Measurements from ENCODE around the gene COQ8B.
"Not testable (repeated sequence)": the region's sequence is repeated elsewhere in the genome, so short reads cannot be mapped to it uniquely, and the experiment has no call there.

The COQ8B gene

DNA sequence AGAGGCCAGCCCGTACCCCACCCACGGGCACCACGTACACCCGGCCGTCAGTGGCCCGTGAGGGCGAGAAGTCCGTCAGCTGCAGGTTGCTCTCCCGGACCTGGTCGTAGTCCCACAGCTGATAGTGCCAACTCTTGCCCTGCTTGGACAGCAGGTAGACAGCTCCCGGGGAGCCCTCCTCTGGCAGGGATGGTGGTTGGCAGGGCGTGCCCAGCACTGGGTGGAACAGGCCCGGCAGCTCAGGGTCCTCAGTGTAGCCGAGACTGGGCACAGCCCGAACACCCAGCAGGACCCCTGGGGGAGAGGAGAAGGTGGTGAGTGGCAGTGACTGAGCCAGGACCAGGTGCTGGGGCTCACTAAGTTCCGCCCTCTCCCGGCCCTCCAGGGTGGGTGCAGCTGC lies 25.8 kb upstream of the COQ8B start:
- DNase-seq (ENCODE audit: low read depth in 2 of 2): no peak

DNA sequence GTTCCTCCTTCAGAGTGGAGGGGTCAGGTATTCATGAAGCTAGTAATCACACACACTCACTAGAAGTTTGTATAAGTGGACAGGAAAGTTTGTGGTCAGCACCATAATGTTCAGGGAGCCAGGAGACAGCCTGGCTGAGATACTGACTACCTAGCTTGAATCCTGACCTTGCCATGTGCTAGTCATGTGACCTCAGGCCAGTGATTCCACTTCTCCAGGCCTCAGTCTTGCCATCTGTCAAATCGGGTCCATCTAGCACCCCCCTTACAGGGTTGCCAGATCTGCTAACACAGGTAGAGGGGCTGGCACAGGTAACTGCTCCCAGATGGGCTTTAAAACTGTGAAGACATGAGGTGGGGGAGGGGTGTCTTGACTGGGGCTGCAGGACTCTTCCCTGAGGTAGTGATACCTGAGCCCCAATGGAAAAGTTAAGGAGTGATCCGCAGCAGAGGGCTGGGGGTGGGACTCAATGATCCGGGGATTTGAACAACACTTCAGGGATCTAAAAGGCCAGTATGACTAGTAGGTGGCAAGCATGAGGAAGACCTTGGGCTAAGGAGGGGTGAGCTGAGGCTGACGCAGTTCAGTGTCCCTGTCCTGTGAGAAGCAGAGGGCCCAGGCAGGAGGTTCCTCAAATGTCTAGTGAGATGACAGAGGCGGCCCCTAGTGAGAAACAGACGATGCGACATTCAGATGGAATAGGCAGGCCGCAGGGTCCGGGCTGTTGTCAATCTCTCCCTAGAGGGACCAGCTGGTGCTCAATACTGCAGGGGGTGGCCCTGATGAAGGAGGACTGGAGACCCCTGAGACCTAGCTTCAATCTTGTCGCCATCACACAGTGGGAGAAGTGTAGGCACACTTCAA lies 25.1 kb upstream of the COQ8B start:
- no peak for DNase-seq (ENCODE audit: low read depth in 2 of 2)

DNA sequence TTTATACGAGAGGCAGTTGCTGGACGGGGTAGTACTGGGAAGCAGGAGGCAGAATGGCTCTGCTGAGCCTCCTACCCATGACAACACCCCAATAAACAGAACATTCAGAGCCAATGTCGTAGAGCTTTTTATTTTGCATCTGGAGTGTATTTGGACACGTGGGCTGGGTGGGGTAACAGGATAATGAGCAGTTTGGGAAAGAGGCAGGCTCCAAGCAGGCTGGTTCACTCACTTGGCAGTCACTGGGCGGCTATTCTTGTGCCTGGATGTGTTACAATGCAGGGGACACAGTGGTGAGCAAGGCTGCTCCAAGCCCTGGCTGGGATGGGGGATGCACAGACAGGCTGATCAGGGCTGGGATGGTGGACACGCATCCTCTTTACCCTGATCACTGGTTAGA lies 24.1 kb upstream of the COQ8B start:
- no peak for DNase-seq (ENCODE audit: low read depth in 2 of 2)

DNA sequence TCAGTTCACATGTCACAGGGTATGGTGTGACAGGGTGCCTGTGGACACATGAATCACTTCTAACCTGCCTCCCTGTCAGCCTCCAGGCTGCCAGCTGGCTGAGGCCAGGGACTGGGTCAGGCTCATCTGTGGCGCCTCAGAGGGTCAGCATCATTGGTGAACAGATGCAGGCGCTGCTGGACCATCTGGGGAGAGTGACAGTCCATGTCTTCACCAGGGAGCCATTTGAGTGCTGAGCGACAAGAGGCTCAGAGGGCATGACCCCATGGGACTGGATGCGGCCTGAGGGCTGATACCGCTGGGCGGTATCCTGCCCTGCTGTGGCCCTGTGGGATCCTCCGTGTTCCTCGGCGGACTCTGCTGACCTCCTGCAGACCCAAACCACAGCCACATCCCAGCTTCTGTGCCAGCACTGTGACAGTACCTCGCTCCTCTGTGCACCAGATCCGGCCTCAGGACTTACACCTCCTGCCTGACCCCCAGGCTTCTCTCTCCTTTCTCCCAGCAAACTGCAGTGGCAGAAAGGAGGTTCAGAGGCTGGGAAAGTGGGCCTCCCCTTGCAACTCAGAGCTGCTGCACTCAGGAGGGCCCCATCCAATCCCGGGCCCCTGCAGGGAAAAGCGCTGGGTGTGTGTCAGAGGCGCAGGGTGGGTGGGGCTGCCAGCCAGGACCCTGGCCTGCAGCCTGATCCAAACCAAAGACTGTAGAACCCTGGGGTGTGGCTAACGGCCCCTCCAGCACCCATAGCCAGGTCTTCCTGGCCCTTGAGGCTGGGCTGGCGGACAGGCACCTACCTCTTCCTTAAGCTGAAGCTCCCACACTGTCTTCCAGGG lies 23.4 kb upstream of the COQ8B start:
- no peak for DNase-seq (ENCODE audit: low read depth in 2 of 2)

DNA sequence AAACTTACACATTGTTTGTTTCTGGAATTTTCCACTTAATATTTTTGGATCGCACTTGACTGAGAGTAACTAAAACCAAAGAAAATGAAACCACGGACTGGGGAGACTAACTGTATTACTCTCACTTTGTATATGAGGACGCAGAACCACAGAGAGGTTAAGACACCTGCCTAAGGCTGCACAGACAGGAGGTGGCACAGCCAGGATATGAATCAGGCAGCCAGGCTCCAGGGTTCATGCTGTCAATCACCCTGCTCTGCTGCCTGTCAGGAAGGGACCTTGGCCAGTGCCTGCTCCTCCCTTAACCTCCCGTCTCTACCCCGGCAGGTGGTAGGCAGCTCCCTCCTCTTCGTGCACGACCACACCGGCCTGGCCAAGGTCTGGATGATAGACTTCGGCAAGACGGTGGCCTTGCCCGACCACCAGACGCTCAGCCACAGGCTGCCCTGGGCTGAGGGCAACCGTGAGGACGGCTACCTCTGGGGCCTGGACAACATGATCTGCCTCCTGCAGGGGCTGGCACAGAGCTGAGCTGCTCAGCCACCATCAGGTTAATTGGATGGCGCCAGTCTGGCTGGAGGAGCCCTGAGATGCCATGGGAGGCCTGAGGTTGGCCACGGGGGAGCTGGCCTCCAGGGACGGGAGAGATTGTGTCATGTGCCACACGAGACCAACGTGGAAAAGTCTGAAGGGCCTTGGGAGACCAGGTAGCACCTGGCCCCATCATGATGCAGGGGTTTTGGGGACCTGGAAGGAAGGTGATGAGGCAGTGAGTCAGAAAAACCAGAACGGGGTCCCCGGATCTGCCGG lies 22.5 kb upstream of the COQ8B start:
- no peak for DNase-seq (ENCODE audit: low read depth in 2 of 2)

DNA sequence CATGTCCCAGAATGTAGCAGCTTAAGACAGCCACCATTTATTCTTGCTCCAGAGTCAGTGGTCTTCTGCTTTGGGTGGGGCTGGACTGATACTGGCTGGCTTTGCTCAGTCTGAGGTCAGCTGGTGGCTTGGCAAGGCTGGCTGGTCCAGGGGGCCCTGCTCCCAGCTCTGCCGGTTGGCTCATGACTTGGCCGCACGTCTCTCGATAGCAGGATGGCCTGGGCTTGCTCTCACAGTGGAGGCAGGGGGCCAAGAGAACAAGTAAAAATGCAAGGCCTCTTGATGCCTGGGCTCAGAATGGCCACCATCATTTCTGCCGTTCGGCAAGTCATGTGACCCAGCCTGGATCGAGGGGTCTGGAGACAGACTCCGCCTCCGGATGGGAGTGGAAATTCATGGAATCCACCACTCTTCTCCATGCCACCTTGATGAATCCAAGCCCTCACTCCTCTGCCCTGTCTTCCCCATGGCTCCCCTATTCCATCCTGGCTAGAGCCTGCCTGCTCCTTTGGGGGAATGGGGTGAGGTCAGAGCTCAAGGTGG lies 20.5 kb upstream of the COQ8B start:
- DNase-seq (ENCODE audit: low read depth in 2 of 2): no peak

DNA sequence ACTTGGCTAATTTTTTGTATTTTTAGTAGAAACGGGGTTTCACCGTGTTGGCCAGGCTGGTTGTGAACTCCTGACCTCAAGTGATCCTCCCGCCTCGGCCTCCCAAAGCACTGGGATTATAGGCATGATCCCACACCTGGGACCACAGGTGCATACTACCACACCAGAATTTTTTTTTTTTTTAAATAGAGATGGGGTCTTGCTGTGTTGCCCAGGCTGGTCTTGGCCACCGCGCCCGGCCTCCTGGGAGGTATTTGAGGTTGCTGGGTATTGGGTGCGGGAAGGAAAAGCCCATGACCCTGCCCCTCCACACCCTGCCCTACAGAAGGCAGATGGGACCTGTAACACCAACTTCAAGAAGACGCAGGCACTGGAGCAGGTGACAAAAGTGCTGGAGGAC lies 20.0 kb upstream of the COQ8B start:
- no peak for DNase-seq (ENCODE audit: low read depth in 2 of 2)

DNA sequence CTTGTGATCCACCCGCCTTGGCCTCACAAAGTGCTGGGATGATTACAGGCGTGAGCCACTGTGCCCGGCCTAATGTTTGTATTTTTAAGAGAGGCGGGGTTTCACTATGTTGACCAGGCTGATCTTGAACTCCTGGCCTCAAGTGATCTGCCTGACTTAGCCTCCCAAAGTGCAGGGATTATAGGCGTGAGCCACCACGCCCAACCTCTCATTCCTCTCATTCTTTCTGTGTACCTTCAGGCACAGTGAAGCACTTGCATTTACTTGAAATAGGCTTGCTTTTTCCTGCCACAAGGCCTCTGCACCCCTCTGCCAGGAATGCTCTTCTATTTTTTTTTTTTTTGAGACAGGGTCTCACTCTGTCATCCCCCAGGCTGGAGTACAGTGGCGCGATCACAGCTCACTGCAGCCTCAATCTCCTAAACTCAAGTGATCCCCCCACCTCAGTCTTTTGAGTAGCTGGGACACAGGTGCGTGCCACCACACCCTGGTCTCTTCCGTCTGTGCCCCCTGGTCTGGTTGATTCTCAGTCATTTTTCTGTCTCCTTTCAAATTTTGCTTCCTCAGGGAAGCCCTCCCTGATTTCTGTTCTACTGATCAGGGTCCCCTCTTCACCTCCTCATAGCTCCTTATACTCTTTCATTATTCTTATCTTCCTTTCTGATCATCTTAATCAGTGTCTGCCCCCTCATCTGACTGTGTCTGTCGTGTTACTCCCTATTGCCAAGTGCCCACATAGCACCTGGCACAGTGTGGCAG lies 18.5 kb upstream of the COQ8B start:
- DNase-seq (ENCODE audit: low read depth in 2 of 2): no peak

DNA sequence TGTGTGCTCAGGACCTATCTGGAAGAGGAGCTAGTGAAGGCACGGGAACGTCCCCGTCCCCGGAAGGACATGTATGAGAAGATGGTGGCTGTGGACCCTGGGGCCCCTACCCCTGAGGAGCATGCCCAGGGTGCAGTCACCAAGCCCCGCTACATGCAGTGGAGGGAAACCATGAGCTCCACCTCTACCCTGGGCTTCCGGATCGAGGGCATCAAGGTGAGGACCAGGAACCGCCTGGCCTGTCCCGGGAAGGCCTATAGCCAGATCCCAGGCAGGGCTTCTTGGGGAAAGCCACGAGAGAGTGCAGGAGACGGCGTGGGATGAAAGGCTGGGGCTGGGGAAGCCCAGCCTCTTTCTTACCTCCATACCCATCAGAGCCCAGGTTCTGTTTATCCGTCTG lies 16.5 kb upstream of the COQ8B start:
- DNase-seq (ENCODE audit: low read depth in 2 of 2): no peak

DNA sequence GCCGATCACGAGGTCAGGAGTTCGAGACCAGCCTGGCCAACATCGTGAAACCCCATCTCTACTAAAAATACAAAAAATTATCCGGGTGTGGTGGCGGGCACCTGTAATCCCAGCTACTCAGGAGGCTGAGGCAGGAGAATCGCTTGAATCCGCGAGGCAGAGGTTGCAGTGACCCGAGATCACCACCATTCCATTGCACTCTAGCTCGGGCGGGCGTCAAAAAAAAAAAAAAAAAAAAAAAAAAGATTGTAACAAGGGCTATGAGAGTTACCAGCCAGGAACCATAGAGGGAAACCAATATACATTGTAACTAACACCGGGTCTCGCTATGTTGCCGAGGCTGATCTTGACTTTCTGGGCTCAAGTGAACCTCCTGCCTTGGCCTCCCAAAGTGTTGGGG lies 15.6 kb upstream of the COQ8B start:
- not testable (repeated sequence) for DNase-seq (ENCODE audit: low read depth in 2 of 2)

DNA sequence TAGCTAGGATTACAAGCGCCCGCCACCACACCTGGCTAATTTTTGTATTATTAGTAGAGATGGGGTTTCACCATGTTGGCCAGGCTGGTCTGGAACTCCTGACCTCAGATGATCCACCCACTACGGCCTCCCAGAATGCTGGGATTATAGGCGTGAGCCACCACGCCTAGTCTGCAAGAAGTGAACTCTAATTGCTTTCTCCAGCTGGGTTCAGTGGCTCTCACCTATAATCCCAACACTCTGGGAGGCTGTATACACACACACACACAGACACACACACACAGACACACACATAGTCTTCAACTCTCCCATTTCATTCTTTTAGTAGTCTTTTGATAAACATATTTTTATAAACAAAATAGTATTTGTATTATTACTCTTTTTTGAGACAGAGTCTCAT lies 13.4 kb upstream of the COQ8B start:
- not testable (repeated sequence) for DNase-seq (ENCODE audit: low read depth in 2 of 2)

DNA sequence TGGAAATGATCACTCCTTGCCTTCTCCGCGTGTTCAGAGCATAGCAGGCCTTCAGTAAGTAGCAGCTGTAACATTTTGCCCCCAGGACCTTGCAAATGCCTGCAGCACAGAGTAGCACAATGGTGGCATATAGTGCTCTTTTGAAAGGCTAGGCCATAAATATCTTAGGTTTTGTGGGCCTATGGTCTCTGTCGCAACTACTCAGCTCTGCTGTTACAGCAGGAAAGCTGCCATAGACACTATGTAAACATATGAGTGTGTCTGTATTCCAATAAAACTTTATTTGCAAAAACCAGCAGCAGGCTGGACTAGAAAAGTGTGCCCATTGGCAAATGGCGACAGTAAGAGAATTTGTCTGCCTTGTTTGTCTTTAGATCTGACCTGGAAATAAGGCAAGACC lies 9.6 kb upstream of the COQ8B start:
- DNase-seq (ENCODE audit: low read depth in 2 of 2): no peak

DNA sequence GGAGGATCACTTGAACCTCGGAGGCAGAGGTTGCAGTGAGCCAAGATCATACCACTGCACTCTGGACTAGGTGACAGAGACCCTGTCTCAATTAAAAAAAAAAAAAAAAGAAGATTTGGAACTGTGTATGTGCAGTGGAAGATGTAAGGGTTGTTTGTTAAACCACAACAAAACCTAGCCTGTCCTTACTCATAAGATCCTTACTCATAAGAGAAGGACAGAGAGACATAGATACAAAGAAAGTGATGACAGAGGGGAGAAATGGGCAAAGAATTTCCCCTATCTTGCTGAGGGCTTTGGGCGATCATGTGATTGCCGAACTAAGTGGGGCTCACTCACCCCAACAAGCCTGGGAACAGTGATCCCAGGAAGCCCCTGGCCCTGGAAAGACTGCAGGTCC lies 8.2 kb upstream of the COQ8B start:
- DNase-seq (ENCODE audit: low read depth in 2 of 2): no peak

DNA sequence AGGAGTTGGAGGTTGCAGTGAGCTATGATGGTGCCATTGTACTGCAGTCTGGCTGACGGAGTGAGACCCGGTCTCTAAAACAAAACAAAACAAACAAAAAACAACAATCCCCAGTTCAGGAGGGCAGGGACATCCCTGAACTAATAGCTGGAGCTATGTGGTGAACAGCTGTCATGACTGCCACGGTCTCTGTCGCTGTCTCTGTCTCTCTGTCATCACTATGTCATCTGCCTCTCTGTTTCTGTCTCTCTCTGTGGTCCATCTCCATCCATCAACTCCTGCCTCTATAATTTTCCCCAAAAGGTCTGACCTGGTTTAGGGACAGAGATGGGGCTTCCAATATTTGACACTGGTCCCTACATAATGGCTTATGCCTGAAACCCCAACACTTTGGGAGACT lies 7.6 kb upstream of the COQ8B start:
- DNase-seq (ENCODE audit: low read depth in 2 of 2): no peak

DNA sequence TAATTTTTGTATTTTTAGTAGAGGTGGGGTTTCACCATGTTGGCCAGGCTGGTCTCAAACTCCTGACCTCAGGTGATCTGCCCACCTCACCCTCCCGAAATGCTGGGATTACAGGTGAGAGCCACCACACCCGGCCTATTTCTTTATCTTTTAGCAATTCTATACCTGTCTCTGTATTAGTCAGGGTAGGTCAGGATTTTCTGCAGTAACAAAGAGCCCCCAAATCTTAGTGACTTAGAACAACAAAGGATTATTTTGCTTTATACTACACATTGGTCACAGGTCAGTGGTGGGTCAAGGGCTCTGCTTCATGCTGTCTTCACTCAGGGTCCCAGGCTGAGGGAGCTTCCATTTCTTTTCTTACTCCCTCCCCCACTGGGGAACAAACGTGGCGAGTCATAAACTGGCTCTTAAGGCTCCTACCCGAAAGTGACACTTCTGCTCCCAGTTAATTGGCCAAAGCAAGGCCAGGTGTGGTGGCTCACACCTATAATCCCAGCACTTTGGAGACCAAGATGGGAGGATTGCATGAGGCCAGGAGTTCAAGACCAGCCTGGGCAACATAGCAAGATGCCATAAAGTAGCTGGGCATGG lies 7.1 kb upstream of the COQ8B start:
- no peak for DNase-seq (ENCODE audit: low read depth in 2 of 2)

DNA sequence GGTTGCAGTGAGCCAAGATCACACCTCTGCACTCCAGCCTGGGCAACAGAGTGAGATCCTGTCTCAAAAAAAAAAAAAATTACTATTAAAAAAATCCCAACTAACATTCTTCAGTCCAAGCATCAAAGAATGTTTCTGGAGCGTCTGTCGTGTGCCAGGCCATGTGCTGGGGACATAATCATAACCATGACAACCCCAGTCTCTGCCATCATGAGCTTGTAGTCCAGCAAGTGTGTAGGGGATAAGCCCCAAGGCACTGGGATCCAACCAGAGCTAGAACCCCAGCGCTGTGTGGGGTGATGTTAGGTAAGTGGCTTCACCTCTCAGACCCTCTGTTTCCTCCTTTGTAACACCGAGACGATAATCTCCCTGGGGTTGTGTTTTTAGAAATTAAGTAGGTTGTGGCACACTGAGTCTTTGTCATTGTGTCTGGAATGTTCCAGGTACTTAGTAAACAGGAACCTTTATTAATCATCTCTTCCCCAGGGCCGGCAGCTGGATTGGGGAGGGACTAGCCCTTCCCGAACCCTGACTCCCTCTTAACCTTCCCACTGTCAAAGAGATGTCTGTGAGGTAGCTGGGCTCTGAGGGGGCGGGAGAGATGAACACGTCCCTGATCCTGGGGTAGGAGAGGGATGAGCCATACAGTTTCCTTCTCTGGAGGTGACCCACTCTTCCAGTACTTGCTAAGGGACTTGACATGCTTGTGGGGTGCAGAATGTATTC lies 5.4 kb upstream of the COQ8B start:
- DNase-seq (ENCODE audit: low read depth in 2 of 2): no peak

DNA sequence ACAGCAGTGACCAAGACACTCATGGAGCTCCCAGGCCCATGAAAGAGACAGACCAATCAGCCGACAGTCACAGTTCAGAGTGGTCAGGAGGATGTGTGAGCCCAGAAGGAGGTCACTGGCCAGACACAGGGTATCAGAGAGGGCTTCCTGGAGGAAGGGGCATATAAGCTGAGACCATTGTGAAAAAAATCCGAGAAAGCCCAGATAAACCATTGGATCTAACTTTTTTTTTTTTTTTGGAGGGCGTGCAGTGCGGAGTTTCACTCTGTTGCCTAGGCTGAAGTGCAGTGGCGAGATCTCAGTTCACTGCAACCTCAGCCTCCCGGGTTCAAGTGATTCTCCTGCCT lies 4.4 kb upstream of the COQ8B start:
- no peak for DNase-seq (ENCODE audit: low read depth in 2 of 2)

DNA sequence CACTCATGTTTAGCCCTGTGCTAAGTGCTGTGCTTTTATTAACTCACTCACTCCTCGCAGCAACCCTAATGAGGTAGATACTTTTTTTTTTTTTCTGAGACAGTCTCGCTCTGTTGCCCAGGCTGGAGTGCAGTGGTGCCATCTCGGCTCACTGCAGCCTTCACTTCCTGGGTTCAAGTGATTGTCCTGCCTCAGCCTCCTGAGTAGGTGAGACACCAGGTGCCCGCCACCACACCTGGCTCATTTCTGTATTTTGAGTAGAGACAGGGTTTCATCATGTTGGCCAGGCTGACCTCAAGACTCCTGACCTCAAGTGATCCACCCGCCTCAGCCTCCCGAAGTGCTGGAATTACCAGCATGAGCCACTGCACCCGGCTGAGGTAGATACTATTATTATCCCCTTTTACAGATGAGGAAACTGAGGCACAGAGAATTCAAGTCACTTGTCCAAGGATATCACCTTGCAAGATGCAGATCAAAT lies 2.8 kb upstream of the COQ8B start:
- no peak for DNase-seq (ENCODE audit: low read depth in 2 of 2)

DNA sequence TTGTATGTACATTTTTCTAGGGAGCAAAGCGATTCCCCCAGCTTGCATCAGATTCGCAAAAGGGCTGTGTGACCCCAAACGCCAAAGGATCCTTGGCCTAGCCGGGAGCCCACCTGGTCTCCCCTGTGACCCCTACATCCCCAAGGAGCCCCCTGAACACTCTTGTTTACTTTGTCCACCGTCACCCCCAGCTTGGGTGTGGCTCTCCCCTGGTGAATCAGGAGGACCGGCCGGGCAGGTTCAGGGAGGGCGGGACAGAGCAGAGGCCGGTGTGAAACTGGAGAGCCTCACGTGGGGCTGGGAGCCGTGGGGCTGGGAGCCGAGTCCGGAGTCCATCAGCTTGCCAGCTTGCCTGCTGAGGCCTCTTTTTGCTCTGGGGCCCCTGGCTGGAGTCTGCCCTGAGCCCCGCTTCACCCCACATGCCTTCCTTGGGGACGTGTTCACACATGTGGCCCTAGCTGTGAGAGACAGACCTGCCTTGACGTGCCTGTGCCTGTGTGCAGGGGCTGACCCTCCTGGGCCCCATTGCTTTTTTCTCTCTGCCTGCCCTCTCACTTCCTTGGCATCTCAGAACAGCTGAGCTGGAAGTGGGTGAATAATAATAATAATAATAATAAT lies 2.2 kb upstream of the COQ8B start:
- DNase-seq (ENCODE audit: low read depth in 2 of 2): no peak
